Left lung (tissue), 10 donors: Measurements from ENCODE around the gene COPS7A. TPM values are rescaled to one million over a fixed set of nuclear protein-coding genes. Genes with fewer than 3 reads are reported as not detected.

Experiments used
- ATAC-seq: fragments of 200-7000 bp; cut with Tn5 transposase; one replicate; pipeline ENCODE4 v1.9.1; 2020; ENCODE audit warnings: moderate library complexity
- DNase-seq, 4 donors: peaks; one replicate each; pipeline ENCODE4 v3.0.0-alpha.2; 2013 to 2020
- H3K27ac ChIP-seq, 2 donors: fragments of 200-600 bp; sonication (generic) in 1 of 2; one replicate each; pipeline versions ENCODE4 v1.5.0 to v1.8.0; 2020 to 2021
- H3K27me3 ChIP-seq, 2 donors: fragments of 200-600 bp; sonication (generic) in 1 of 2; one replicate each; pipeline versions ENCODE4 v1.5.0 to v1.8.0; 2020 to 2021
- H3K36me3 ChIP-seq, 2 donors: fragments of 200-600 bp; sonication (generic) in 1 of 2; one replicate each; pipeline versions ENCODE4 v1.5.0 to v1.8.0; 2020 to 2021
- H3K4me1 ChIP-seq, 2 donors: fragments of 200-600 bp; one replicate each; pipeline ENCODE4 v1.8.0; 2021
- H3K4me3 ChIP-seq, 2 donors: fragments of 200-600 bp; sonication (generic) in 1 of 2; one replicate each; pipeline versions ENCODE4 v1.5.0 to v1.8.0; 2020 to 2021; ENCODE audit warnings: mild to moderate bottlenecking in 1 of 2
- H3K9me3 ChIP-seq, 2 donors: fragments of 200-600 bp; sonication (generic) in 1 of 2; one replicate each; pipeline versions ENCODE4 v1.5.0 to v1.8.0; 2020 to 2021
- intact Hi-C, 2 donors: fragments of 100-400 bp; cut with DNase I; formaldehyde crosslinking; loops; one replicate each; pipeline versions ENCODE4 v1.11.2 to v1.14.2; 2022
- polyA plus RNA-seq, 6 donors: library from polyadenylated mRNA; unstranded; fragments of 120-200 nt; gene quantifications; one replicate each; pipeline ENCODE4 v1.2.1, GENCODE V29; 2013; ENCODE audit not compliant: insufficient read length in 6 of 6
- total RNA-seq, 2 donors: library from RNA; stranded (reverse); fragmentation: NEBNext Ultra II Directional; extraction: Animal tissue kit (Norgen Biotek cat#: 25700); gene quantifications; one replicate each; pipeline ENCODE4 v1.2.1, GENCODE V29; 2021
- TF ChIP-seq, protein P1 (sequence below), 2 donors: fragments of 200-600 bp; sonication (generic) in 1 of 2; IDR thresholded peaks; one replicate each; pipeline versions ENCODE4 v1.5.0 to v1.8.0; 2021; ENCODE audit warnings: antibody characterized with exemption in 2 of 2
- donor health status: DM: no; HTN: yes; CAD: no.
- donor health status: DM: no; HTN: no; CAD: no.

Gene COPS7A
- total and polyA plus RNA-seq, 8 donors = 51.4 to 67.5 (median 54.1) TPM

DNA sequence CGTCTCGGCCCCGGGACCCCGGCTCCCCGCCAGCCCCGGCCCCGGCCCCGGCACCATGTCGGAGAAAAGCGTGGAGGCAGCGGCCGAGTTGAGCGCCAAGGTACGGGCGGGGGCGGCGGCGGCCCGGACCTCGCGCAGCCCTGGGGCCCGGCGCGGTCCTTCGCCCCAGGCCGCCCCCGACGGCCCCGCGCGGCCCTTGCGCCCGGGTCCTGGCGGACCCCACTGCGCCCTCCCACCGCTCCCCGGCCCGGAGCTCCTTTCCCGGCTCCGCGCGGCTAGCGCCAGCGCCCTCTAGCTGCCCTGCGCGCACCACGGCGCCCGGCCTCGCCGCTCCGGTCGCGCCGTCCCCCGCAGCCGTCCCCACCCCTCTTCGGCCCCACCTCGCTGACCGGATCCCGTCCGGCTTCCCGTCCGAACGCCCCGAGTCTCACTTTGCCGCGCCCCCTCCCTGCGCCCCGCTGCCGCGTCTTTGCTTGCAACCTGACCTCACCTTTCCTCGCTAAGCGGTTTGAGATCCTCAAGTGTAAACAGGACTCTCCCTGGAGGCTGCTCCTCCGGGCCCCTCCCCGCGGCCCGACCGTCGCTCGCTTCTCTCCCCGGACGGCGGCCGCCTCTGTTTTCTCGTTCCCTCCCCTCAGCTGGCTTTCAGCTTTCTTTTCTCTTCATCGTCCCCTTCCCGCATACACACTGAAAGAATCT lies 43.0 kb downstream of the COPS7A start:
- peaks cover 0 to 19% of the 10 kb centered on the region in 2 donors for H3K36me3 ChIP-seq
- TF ChIP-seq, protein P1, sequence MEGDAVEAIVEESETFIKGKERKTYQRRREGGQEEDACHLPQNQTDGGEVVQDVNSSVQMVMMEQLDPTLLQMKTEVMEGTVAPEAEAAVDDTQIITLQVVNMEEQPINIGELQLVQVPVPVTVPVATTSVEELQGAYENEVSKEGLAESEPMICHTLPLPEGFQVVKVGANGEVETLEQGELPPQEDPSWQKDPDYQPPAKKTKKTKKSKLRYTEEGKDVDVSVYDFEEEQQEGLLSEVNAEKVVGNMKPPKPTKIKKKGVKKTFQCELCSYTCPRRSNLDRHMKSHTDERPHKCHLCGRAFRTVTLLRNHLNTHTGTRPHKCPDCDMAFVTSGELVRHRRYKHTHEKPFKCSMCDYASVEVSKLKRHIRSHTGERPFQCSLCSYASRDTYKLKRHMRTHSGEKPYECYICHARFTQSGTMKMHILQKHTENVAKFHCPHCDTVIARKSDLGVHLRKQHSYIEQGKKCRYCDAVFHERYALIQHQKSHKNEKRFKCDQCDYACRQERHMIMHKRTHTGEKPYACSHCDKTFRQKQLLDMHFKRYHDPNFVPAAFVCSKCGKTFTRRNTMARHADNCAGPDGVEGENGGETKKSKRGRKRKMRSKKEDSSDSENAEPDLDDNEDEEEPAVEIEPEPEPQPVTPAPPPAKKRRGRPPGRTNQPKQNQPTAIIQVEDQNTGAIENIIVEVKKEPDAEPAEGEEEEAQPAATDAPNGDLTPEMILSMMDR (IDR thresholded peaks at IDR 0.05) = peak; percentile 48 to 63
- H3K27me3 ChIP-seq = peaks cover 0 to 44% of the 10 kb centered on the region in 2 donors
- no peaks in the 10 kb centered on the region for H3K9me3 ChIP-seq
- peak overlapping the region; percentile 81 to 95 for H3K27ac ChIP-seq
- DNase-seq (peak in 3 of 4 donors; percentile 86 to 97 (median 87)), ATAC-seq (peak; percentile 66)
- intact Hi-C loops = no loop called here
- peak overlapping the region; percentile 79 to 83 for H3K4me3 ChIP-seq
- H3K4me1 ChIP-seq = peaks cover 34 to 74% of the 10 kb centered on the region in 2 donors

DNA sequence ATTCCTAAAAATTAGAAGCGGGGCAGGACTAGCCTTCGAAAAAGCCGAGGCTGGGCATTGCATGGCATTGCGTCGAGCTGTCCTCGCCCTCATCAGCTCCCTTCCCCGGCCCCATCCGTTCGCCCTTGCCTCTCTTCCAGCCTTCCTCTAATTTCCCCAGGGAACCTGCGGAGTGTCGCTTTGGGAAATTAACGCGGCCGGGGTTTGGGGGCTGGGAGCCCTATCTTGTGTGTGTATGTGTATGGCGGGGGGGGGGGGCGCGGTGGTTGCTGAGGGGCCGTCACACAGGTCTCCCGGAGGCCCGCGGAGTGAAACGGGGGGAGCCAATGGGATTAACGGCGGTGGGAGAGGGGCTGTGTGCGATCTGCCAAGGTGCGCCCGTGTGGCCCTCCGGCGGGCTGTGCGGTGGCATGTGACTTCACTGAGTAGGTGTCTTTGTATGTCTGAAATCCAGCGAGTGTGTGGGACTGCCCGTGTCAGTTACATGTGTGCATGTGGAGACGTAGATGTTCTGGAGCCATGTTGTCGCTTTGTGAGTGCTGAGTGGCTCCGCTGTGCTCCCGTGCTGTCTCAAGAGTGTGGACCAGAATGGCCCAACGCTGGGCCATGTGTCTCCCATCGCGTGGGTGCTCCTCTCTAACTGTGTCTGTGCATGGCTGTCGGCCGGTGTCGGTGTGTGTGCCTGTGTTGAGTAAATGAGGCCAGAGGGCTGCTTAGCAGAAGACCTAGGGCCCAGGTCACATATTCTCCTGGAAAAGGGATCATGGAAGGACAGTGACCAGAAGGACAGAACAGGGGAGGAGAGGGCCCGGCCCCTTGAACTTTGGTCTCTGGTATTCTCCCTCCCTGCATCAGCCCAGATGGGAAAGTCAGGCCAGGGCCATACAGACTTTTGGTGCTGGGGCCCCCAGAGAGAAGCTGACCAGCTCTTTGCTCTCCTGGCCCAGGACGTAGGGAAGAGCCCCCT lies 43.8 kb downstream of the COPS7A start:
- no peaks in the 10 kb centered on the region for H3K9me3 ChIP-seq
- peak overlapping the region; percentile 79 to 83 for H3K4me3 ChIP-seq
- intact Hi-C loops = no loop called here
- H3K27me3 ChIP-seq = peaks cover 0 to 53% of the 10 kb centered on the region in 2 donors
- peaks cover 35 to 83% of the 10 kb centered on the region in 2 donors for H3K4me1 ChIP-seq
- H3K27ac ChIP-seq = peak overlapping the region; percentile 81 to 95
- TF ChIP-seq, protein P1 (IDR thresholded peaks at IDR 0.05) = no peak
- ATAC-seq = no peak
- DNase-seq = no peak
- H3K36me3 ChIP-seq = peaks cover 0 to 19% of the 10 kb centered on the region in 2 donors

DNA sequence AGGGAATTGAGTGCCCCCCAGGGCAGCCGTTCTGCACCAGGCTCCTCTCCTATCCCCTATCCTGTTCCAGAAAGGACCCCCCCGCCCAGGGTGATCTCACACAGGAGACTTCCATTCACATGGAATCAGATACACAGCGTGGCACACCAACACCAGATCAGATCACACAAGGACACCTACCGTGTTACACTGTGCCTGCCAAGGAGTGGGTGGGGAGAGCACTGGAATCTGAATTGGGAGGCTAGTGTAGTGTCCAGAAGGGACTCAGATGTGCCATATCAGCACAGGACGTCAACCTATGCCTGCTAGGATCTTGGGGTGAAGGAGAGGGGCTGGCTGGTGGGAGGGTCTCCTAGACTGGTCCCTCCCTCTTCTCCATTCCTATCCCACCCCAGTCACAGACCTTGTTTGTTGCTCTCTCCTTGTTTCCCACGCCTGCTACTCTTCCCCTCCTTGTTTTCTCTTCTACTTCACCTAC lies 44.6 kb downstream of the COPS7A start:
- Histone ChIP-seq H3K36me3 (peaks cover 0 to 19% of the 10 kb centered on the region in 2 donors), H3K27me3 (peaks cover 0 to 58% of the 10 kb centered on the region in 2 donors), H3K27ac (peak overlapping the region; percentile 5 to 21), H3K4me1 (peaks cover 32 to 85% of the 10 kb centered on the region in 2 donors), H3K4me3 (peak overlapping the region; percentile 79 to 83), H3K9me3 (no peaks in the 10 kb centered on the region)
- TF ChIP-seq, protein P1 (IDR thresholded peaks at IDR 0.05) = no peak
- ATAC-seq (no peak), DNase-seq (no peak)
- intact Hi-C loops = no loop called here

DNA sequence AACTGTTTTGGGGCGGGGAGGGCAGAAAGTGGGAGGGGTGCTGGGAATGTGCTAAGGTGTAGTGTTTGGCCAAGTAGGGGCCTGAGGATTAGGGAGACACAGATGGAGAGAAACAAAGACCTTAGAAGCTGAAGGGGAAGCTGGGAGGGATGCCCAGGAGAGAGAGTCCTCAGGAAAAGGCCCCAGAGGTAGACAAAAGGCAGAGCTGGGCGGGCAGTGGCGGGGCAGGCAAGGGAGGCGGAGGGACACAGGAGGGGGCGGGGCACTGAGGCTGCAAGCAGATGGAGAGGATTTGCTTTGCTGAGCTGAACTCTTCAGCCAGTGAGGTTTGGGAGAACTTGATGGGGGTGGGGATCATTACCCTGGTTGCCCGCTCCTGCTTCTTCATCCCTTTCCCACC lies 45.1 kb downstream of the COPS7A start:
- H3K4me3 ChIP-seq = peak overlapping the region in 1 of 2 donors; percentile 83
- TF ChIP-seq, protein P1 (IDR thresholded peaks at IDR 0.05) = no peak
- no peaks in the 10 kb centered on the region for H3K9me3 ChIP-seq
- intact Hi-C loops = no loop called here
- peaks cover 0 to 58% of the 10 kb centered on the region in 2 donors for H3K27me3 ChIP-seq
- DNase-seq = peak in 1 of 4 donors; percentile 68
- no peak for ATAC-seq
- peaks cover 0 to 19% of the 10 kb centered on the region in 2 donors for H3K36me3 ChIP-seq
- peaks cover 28 to 80% of the 10 kb centered on the region in 2 donors for H3K4me1 ChIP-seq
- peak overlapping the region in 1 of 2 donors; percentile 21 for H3K27ac ChIP-seq
